Keratinocyte (primary cell): ENCODE measurements around the gene MEGF10.

Experiments used
- CTCF ChIP-seq, 3 experiments: IDR thresholded peaks in 1 of 3; conservative IDR thresholded peaks in 1 of 3; optimal IDR thresholded peaks in 1 of 3; 2 replicates in 2 of 3; 3 replicates in 1 of 3; pipeline versions ENCODE3 to v1.5.1; 2011; ENCODE audit warnings: low read length in 3 of 3, mild to moderate bottlenecking in 3 of 3, moderate library complexity in 2 of 3, control low read depth in 1 of 3, inconsistent platforms in 1 of 3; ENCODE audit not compliant: insufficient read depth in 2 of 3; ENCODE audit errors: extremely low read depth in 1 of 3
- EZH2 ChIP-seq: IDR thresholded peaks from one replicate; pipeline ENCODE4 v1.6.1; 2012; ENCODE audit warnings: inconsistent platforms, mild to moderate bottlenecking, low read length, moderate library complexity

GRCh38 chr5:127311781-127312525 is 21.4 kb downstream of the MEGF10 start:
- TF ChIP-seq CTCF (optimal IDR thresholded peaks at IDR 0.05 in 1 of 3, IDR thresholded peaks at IDR 0.05 in 1 of 3, conservative IDR thresholded peaks at IDR 0.05 in 1 of 3; ENCODE audit: extremely low read depth in 1 of 3, insufficient read depth in 2 of 3, low read length in 3 of 3) (no peak), EZH2 (no peak)
